GM19438 (cell line): ENCODE measurements around the gene GJB3.
"Not testable (repeated sequence)": the region's sequence is repeated elsewhere in the genome, so short reads cannot be mapped to it uniquely, and the experiment has no call there.

ENCODE experiments used
- ATAC-seq: cut with Tn5 transposase; IDR thresholded peaks from one replicate; pipeline ENCODE4 v1.9.1; 2021; ENCODE audit warnings: low read depth; ENCODE audit not compliant: unreplicated experiment

GJB3 gene

GRCh38 chr1:34816778-34817177 is 35.8 kb downstream of the GJB3 start:
- ATAC-seq = no peak

GRCh38 chr1:34818862-34819261 is 37.8 kb downstream of the GJB3 start:
- not testable (repeated sequence) for ATAC-seq

- no peak for ATAC-seq
Observed at GRCh38 chr1:34822202-34822601, 41.2 kb downstream of the GJB3 start.

DNA sequence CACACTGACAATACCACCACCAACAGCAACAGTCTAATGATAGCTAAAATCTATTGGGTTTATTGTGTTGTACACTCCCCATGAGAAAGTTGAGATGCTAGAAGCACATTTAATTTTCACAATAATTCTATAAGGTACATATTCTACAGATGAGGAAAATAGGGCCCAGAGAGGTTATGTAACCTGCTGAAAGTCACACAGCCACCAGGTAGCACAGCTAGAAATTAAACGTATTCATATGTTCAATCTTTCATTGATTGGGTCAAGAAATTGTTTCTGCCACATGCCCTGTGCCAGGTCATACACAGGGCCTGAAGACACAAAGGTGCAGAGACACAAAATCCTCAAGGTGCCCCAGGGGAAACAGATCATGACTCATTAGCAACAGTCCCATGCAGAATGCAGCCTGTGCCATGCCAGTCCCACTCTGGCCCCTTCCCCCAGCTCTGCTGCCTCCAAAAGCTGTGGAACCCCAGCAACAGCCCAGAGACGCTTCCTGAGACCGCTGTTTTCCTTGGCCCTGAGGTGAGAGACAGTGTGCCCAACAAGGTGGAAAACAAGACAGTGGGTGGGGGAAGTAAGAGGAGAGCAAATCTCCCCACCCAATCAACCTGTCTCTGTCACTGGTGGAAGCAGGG is 43.9 kb downstream of the GJB3 start:
- ATAC-seq = no peak

GRCh38 chr1:34825455-34826091 is 44.6 kb downstream of the GJB3 start:
- ATAC-seq = no peak

- ATAC-seq = no peak
Observed at GRCh38 chr1:34827341-34827941, 46.4 kb downstream of the GJB3 start.

GRCh38 chr1:34828611-34829010 is 47.6 kb downstream of the GJB3 start:
- no peak for ATAC-seq

DNA sequence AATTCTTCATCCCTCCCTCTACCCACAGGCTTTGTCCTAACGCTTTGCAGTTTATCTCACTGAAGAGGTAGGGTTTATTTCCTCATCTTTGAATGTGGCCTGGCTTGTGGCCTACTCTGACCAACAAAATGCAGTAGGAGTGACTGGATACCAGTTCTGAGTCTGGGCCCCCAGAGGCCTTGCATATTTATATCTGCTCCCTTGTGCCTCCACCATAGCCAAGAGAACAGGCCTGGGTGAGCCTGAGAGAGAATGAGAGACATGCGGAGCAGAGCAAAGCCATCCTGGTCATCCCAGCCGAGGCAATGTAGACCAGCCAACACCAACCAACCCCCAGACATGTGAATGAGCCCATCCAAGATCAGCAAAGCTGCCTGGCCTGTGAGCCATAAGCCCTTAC is 48.2 kb downstream of the GJB3 start:
- no peak for ATAC-seq

DNA sequence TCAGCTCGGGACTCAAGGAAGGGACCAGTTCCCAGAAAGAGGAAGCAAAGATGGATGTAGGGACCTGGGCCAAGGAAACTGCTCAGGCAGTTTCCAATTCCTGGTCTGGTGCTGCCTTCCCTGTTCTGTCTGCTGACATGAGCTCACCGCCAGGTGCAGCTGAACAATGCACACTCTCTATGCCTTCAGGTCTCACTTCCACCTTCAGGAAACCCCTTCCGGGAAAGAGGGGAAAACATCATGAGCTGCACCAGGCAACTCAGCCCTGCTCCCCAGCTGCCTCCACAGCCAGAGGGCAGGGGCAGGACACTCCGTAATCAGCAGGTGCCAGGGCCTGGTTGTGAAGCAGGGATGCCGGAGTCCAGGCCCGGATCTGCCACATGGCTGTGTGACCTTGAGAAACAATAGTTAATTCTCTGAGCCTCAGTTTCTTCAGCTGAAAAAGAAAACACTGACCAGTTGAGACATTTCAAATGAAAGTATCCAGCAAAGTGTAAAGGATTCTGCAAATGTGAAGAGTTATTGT is 50.8 kb downstream of the GJB3 start:
- no peak for ATAC-seq

DNA sequence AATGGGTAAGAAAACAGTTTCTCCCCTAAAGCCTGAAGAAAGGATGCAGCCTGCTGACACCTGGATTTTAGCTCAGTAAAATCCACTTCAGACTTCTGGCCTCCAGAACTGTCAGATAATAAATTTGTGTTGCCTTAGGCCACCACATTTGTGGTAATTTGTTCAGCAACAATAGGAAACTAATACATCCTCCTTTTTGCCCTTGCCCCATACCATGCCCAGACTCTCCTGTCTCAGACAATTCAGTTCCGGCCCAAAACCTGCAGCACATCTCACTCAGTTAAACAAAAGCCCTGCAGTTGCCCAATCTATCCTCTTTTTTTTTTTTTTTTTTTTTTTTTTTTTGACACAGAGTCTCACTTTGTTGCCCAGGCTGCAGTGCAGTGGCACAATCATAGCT is 52.7 kb downstream of the GJB3 start:
- no peak for ATAC-seq
